H1 (cell line): ENCODE measurements around the gene BRSK2. TPM values are rescaled to one million over a fixed set of nuclear protein-coding genes. Genes with fewer than 3 reads are reported as not detected.

Experiments used
- CTCF ChIA-PET: fragments of 300-600 bp; sonication (Branson Sonifier 250); formaldehyde crosslinking; loops from one replicate; lab custom pipeline; 2021; ENCODE audit not compliant: partially characterized antibody; lab: Charles Lee
- POLR2A ChIA-PET: fragments of 300-600 bp; sonication (Branson Sonifier 250); formaldehyde crosslinking; loops from one replicate; lab custom pipeline; 2021; ENCODE audit warnings: inconsistent platforms; ENCODE audit not compliant: partially characterized antibody; lab: Charles Lee
- DNase-seq, 2 experiments: peaks; one replicate each; pipeline versions ENCODE4 v3.0.0 to v3.0.0-alpha.2; 2010 to 2022; ENCODE audit warnings: low spot score in 2 of 2, low read depth in 1 of 2, mixed read lengths in 1 of 2
- FAIRE-seq: peaks from 2 replicates; lab custom pipeline; 2011; peaks lifted over from hg19 to GRCh38; lab: Jason Lieb, UNC
- H2AFZ ChIP-seq: 2 replicates; pipeline ENCODE4 v1.8.1; 2012; ENCODE audit warnings: low read length, inconsistent platforms
- H2AK5ac ChIP-seq: 2 replicates; pipeline ENCODE4 v1.6.1; 2013; ENCODE audit warnings: low read depth, low read length
- H2BK120ac ChIP-seq: replicated peaks from 2 replicates; pipeline ENCODE3; 2013; ENCODE audit warnings: low read depth, low read length, inconsistent platforms
- H2BK12ac ChIP-seq: 2 replicates; pipeline ENCODE4 v1.6.1; 2013; ENCODE audit warnings: low read depth, low read length
- H2BK15ac ChIP-seq: 2 replicates; pipeline ENCODE4 v1.6.1; 2013; ENCODE audit warnings: low read length
- H2BK20ac ChIP-seq: 2 replicates; pipeline ENCODE4 v1.6.1; 2013; ENCODE audit warnings: low read length
- H2BK5ac ChIP-seq: 2 replicates; pipeline ENCODE4 v1.6.1; 2013; ENCODE audit warnings: low read depth, low read length
- H3K14ac ChIP-seq: 2 replicates; pipeline ENCODE4 v1.6.1; 2013; ENCODE audit warnings: inconsistent platforms; ENCODE audit not compliant: insufficient read length
- H3K18ac ChIP-seq: 2 replicates; pipeline ENCODE4 v1.6.1; 2013; ENCODE audit warnings: low read length; ENCODE audit errors: extremely low read depth
- H3K23ac ChIP-seq: 2 replicates; pipeline ENCODE4 v1.6.1; 2013; ENCODE audit warnings: inconsistent platforms; ENCODE audit not compliant: insufficient read length
- H3K23me2 ChIP-seq: 2 replicates; pipeline ENCODE4 v1.6.1; 2013; ENCODE audit warnings: low read depth, low read length
- H3K27ac ChIP-seq: 2 replicates; pipeline ENCODE4 v1.6.1; 2011; ENCODE audit warnings: low read depth, low read length, inconsistent platforms
- H3K27me3 ChIP-seq, 4 experiments: replicated peaks in 1 of 4; 1 replicate in 1 of 4; 2 replicates in 3 of 4; pipeline versions ENCODE4 v1.6.1 to v1.8.1; 2011 to 2013; ENCODE audit warnings: low read length in 3 of 4, mild to moderate bottlenecking in 3 of 4, inconsistent platforms in 2 of 4, mixed read lengths in 2 of 4, moderate library complexity in 1 of 4; ENCODE audit not compliant: control insufficient read depth in 3 of 4, insufficient read depth in 3 of 4; ENCODE audit errors: extremely low read depth in 1 of 4
- H3K36me3 ChIP-seq, 4 experiments: 2 replicates each; pipeline versions ENCODE4 v1.6.1 to v1.8.1; 2011 to 2013; ENCODE audit warnings: mild to moderate bottlenecking in 4 of 4, low read length in 3 of 4, moderate library complexity in 2 of 4, control low read depth in 1 of 4, inconsistent platforms in 1 of 4; ENCODE audit not compliant: insufficient read depth in 4 of 4, control insufficient read depth in 2 of 4
- H3K4ac ChIP-seq: replicated peaks from 2 replicates; pipeline ENCODE3; 2013; ENCODE audit warnings: low read length, low read depth, mixed read lengths, inconsistent platforms; ENCODE audit not compliant: insufficient read length
- H3K4me1 ChIP-seq, 4 experiments: replicated peaks in 1 of 4; 1 replicate in 1 of 4; 2 replicates in 3 of 4; pipeline versions ENCODE4 v1.6.1 to v1.8.1; 2011 to 2013; ENCODE audit warnings: low read length in 3 of 4, inconsistent platforms in 2 of 4, mixed read lengths in 1 of 4; ENCODE audit not compliant: insufficient read depth in 4 of 4, control insufficient read depth in 3 of 4
- H3K4me2 ChIP-seq, 2 experiments: 2 replicates each; pipeline versions ENCODE4 v1.6.1 to v1.8.1; 2011 to 2013; ENCODE audit warnings: low read depth in 2 of 2, low read length in 2 of 2, control low read depth in 1 of 2, inconsistent platforms in 1 of 2, mild to moderate bottlenecking in 1 of 2; ENCODE audit not compliant: insufficient read depth in 1 of 2
- H3K4me3 ChIP-seq, 4 experiments: fragments of 200-600, 300-600 bp in 1 of 4; sonication (generic), shearing (Covaris generic), sonication (Bioruptor Twin) in 1 of 4; 2 replicates each; pipeline versions ENCODE4 v1.5.1 to v1.8.1; 2011 to 2016; ENCODE audit warnings: low read length in 4 of 4, low read depth in 3 of 4, control low read depth in 2 of 4, inconsistent platforms in 2 of 4, mild to moderate bottlenecking in 2 of 4, mixed read lengths in 1 of 4, moderate library complexity in 1 of 4; ENCODE audit not compliant: insufficient read depth in 2 of 4; ENCODE audit errors: extremely low read depth in 1 of 4
- H3K56ac ChIP-seq: replicated peaks from 2 replicates; pipeline ENCODE3; 2013; ENCODE audit warnings: low read depth, mild to moderate bottlenecking, mixed read lengths, low read length, inconsistent platforms; ENCODE audit not compliant: insufficient read length
- H3K79me1 ChIP-seq: 2 replicates; pipeline ENCODE4 v1.6.1; 2013; ENCODE audit warnings: low read depth, low read length, control low read depth
- H3K79me2 ChIP-seq, 2 experiments: 2 replicates each; pipeline versions ENCODE4 v1.6.1 to v1.8.1; 2012 to 2013; ENCODE audit warnings: low read length in 2 of 2, mild to moderate bottlenecking in 2 of 2, inconsistent platforms in 1 of 2; ENCODE audit not compliant: insufficient read depth in 2 of 2, control insufficient read depth in 1 of 2
- H3K9ac ChIP-seq, 4 experiments: replicated peaks in 1 of 4; 1 replicate in 1 of 4; 2 replicates in 3 of 4; pipeline versions ENCODE4 v1.6.1 to v1.8.1; 2011 to 2013; ENCODE audit warnings: low read depth in 3 of 4, low read length in 3 of 4, control low read depth in 2 of 4, mild to moderate bottlenecking in 2 of 4, moderate library complexity in 2 of 4, inconsistent platforms in 1 of 4; ENCODE audit errors: extremely low read depth in 1 of 4
- H3K9me3 ChIP-seq, 2 experiments: 2 replicates each; pipeline versions ENCODE4 v1.6.1 to v1.8.1; 2012 to 2013; ENCODE audit warnings: mild to moderate bottlenecking in 2 of 2, moderate library complexity in 2 of 2, control low read depth in 1 of 2, inconsistent platforms in 1 of 2, low read depth in 1 of 2, low read length in 1 of 2, mixed read lengths in 1 of 2; ENCODE audit not compliant: insufficient read depth in 2 of 2
- H4K20me1 ChIP-seq, 2 experiments: replicated peaks in 1 of 2; 2 replicates each; pipeline versions ENCODE3 to v1.8.1; 2011 to 2013; ENCODE audit warnings: inconsistent platforms in 2 of 2, low read length in 2 of 2, mild to moderate bottlenecking in 1 of 2; ENCODE audit not compliant: insufficient read depth in 2 of 2, control insufficient read depth in 1 of 2
- H4K5ac ChIP-seq: 2 replicates; pipeline ENCODE4 v1.6.1; 2013; ENCODE audit warnings: low read length, low read depth, mixed read lengths, inconsistent platforms; ENCODE audit not compliant: insufficient read length
- H4K8ac ChIP-seq: 2 replicates; pipeline ENCODE4 v1.8.0; 2013; ENCODE audit warnings: mild to moderate bottlenecking, moderate library complexity, low read length, inconsistent platforms; ENCODE audit not compliant: insufficient read depth; ENCODE audit errors: extremely low read depth
- H4K91ac ChIP-seq: replicated peaks from 2 replicates; pipeline ENCODE3; 2013; ENCODE audit warnings: low read length, mixed read lengths, inconsistent platforms; ENCODE audit not compliant: insufficient read length
- KDM5A ChIP-seq: fragments of 200-600 bp; IDR thresholded peaks from 2 replicates; pipeline ENCODE4 v1.7.1; 2012; ENCODE audit warnings: mild to moderate bottlenecking, low read length, inconsistent platforms, mixed read lengths
- POLR2A ChIP-seq, 2 experiments: IDR thresholded peaks; 1 replicate in 1 of 2; 2 replicates in 1 of 2; pipeline ENCODE4 v1.6.1; 2011; ENCODE audit warnings: low read depth in 2 of 2, low read length in 2 of 2, mild to moderate bottlenecking in 2 of 2; ENCODE audit errors: control extremely low read depth in 1 of 2
- POU5F1 ChIP-seq: IDR thresholded peaks from 2 replicates; pipeline ENCODE4 v1.6.1; 2011; ENCODE audit warnings: low read depth, mild to moderate bottlenecking, low read length, moderate library complexity
- RAD21 ChIP-seq, 2 experiments: IDR thresholded peaks in 1 of 2; conservative IDR thresholded peaks in 1 of 2; 2 replicates each; pipeline ENCODE4 v1.6.1; 2011; ENCODE audit warnings: low read depth in 2 of 2, low read length in 2 of 2, improper control_type of control experiment in 1 of 2, inconsistent platforms in 1 of 2, mild to moderate bottlenecking in 1 of 2, moderate library complexity in 1 of 2
- SP1 ChIP-seq: IDR thresholded peaks from 2 replicates; pipeline ENCODE4 v1.6.1; 2011; ENCODE audit warnings: low read depth, low read length
- TAF1 ChIP-seq: IDR thresholded peaks from 2 replicates; pipeline ENCODE4 v1.6.1; 2011; ENCODE audit warnings: mild to moderate bottlenecking, low read depth, low read length
- YY1 ChIP-seq: IDR thresholded peaks from 2 replicates; pipeline ENCODE4 v1.6.1; 2011; ENCODE audit warnings: low read depth, mild to moderate bottlenecking, low read length
- WGBS, 2 experiments: shearing (Covaris generic) in 1 of 2; methylation state at CpG; one replicate each; pipeline versions ENCODE4 v1.1.6 to v1.1.7; 2013 to 2015; ENCODE audit warnings: low lambda C conversion rate in 2 of 2, mixed read lengths in 2 of 2, inconsistent platforms in 1 of 2, low coverage in 1 of 2, missing lambda C conversion rate in 1 of 2; ENCODE audit not compliant: insufficient replicate concordance in 2 of 2, insufficient coverage in 1 of 2, insufficient read length in 1 of 2; ENCODE audit errors: extremely low coverage in 1 of 2, missing lambda C conversion rate in 1 of 2; 5-methylcytosine and 5-hydroxymethylcytosine counted together
- polyA plus RNA-seq, 7 experiments: library from polyadenylated mRNA; depleted of rRNA in 3 of 7; stranded (reverse) in 5 of 7; unstranded in 2 of 7; fragments of >200 nt in 5 of 7; fragments of 200-250 nt in 2 of 7; gene quantifications; 1 replicate in 5 of 7; 2 replicates in 1 of 7; 4 replicates in 1 of 7; pipeline versions ENCODE4 v1.2.1 to v1.2.3, GENCODE V29; 2011 to 2013; ENCODE audit warnings: missing spikeins in 2 of 7, mixed read lengths in 2 of 7
- total RNA-seq: library from RNA; stranded (reverse); fragmentation: NEBNext Ultra II Directional; extraction: Animal tissue kit (Norgen Biotek cat#: 25700); gene quantifications from 2 replicates; pipeline ENCODE4 v1.2.1, GENCODE V29; 2021
- TF ChIP-seq, protein P1 (sequence below): IDR thresholded peaks from 2 replicates; pipeline ENCODE4 v1.6.1; 2012; ENCODE audit warnings: inconsistent platforms

BRSK2 gene
- total and polyA plus RNA-seq, 2 of the 8 experiments (the other 6 are each of a cell fraction or from before 2014, with no cell fraction given): 17.3 to 27.1 TPM

GRCh38 chr11:1479678-1480118, 90.0 kb downstream of the BRSK2 start:
- TF ChIP-seq RAD21 (IDR thresholded peaks at IDR 0.05 in 1 of 2, conservative IDR thresholded peaks at IDR 0.05 in 1 of 2; ENCODE audit: low read depth in 2 of 2, low read length in 2 of 2): no peak
- TF ChIP-seq POU5F1: no peak
- no peak for TF ChIP-seq KDM5A
- TF ChIP-seq YY1: no peak
- TF ChIP-seq, protein P1, sequence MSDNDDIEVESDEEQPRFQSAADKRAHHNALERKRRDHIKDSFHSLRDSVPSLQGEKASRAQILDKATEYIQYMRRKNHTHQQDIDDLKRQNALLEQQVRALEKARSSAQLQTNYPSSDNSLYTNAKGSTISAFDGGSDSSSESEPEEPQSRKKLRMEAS: no peak
- no peak for TF ChIP-seq POLR2A (IDR thresholded peaks at IDR 0.05; ENCODE audit: control extremely low read depth in 1 of 2, low read depth in 2 of 2, low read length in 2 of 2)
- no peak for TF ChIP-seq TAF1
- TF ChIP-seq SP1: no peak
- FAIRE-seq (no peak), DNase-seq (no peak)
- H3K56ac ChIP-seq: no peak overlapping the region
- peak overlapping the region; percentile 22; the same call in 1 of the 2 replicates for H2BK5ac ChIP-seq
- H4K91ac ChIP-seq: no peak overlapping the region
- no peak overlapping the region for H4K5ac ChIP-seq
- no peak overlapping the region for H3K4ac ChIP-seq
- no peak overlapping the region for H4K8ac ChIP-seq
- H3K27me3 ChIP-seq: no peaks in the 10 kb centered on the region
- no peaks in the 10 kb centered on the region for H3K23me2 ChIP-seq
- H3K14ac ChIP-seq: no peak overlapping the region
- H3K79me2 ChIP-seq: no peaks in the 10 kb centered on the region; a peak in 1 of 4 replicates
- H3K4me3 ChIP-seq: no peak overlapping the region
- H3K36me3 ChIP-seq: no peaks in the 10 kb centered on the region; a peak in 1 of 8 replicates
- no peak overlapping the region for H3K27ac ChIP-seq
- H3K9ac ChIP-seq: no peak overlapping the region
- no peak overlapping the region for H3K18ac ChIP-seq
- H2AK5ac ChIP-seq: no peak overlapping the region
- H2AFZ ChIP-seq: no peak overlapping the region
- H3K23ac ChIP-seq: no peak overlapping the region
- no peak overlapping the region for H3K4me2 ChIP-seq
- ChIA-PET POLR2A (interaction anchor here (0.6 kb wide), 1 partner anchor 275 kb away, joined by 3 read pairs; no protein-coding TSS in a partner anchor), CTCF (interaction anchor here (1.3 to 5.2 kb wide), 6 partner anchors 10 to 57 kb away, joined by 3 to 34 read pairs (median 4); no protein-coding TSS in a partner anchor)
- no peaks in the 10 kb centered on the region for H3K4me1 ChIP-seq
- peaks cover 6% of the 10 kb centered on the region for H3K79me1 ChIP-seq
- no peak overlapping the region for H2BK12ac ChIP-seq
- no peaks in the 10 kb centered on the region for H3K9me3 ChIP-seq
- H2BK20ac ChIP-seq: no peak overlapping the region
- no peak overlapping the region for H2BK15ac ChIP-seq
- H4K20me1 ChIP-seq: peaks cover 0 to 3% of the 10 kb centered on the region in 2 experiments
- WGBS, 2 experiments: 90% methylated on average over 12 of the region's 12 CpGs; no CpG with 5 or more reads in 1 of the 2 experiments
- H2BK120ac ChIP-seq: no peak overlapping the region
